Esophagus (tissue), 2 donors: ENCODE results near the gene NMRK2. TPM values are rescaled to one million over a fixed set of nuclear protein-coding genes. Genes with fewer than 3 reads are reported as not detected.
"Not testable (repeated sequence)": the region's sequence is repeated elsewhere in the genome, so short reads cannot be mapped to it uniquely, and the experiment has no call there.

ENCODE experiments used
- H3K27ac ChIP-seq, 2 donors: one replicate each; pipeline ENCODE4 v1.5.1; 2013; ENCODE audit warnings: low read depth in 2 of 2, mild to moderate bottlenecking in 2 of 2, inconsistent platforms in 1 of 2, low read length in 1 of 2, moderate library complexity in 1 of 2
- H3K27me3 ChIP-seq, 2 donors: one replicate each; pipeline ENCODE4 v1.6.1; 2013; ENCODE audit warnings: low read length in 2 of 2, control low read depth in 1 of 2, mild to moderate bottlenecking in 1 of 2; ENCODE audit not compliant: insufficient read depth in 2 of 2, control insufficient read depth in 1 of 2
- H3K36me3 ChIP-seq, 2 donors: one replicate each; pipeline ENCODE4 v1.6.1; 2013; ENCODE audit warnings: low read length in 1 of 2; ENCODE audit not compliant: control insufficient read depth in 2 of 2, insufficient read depth in 2 of 2
- H3K4me1 ChIP-seq, 2 donors: one replicate each; pipeline ENCODE4 v1.6.1; 2013; ENCODE audit warnings: low read length in 1 of 2; ENCODE audit not compliant: control insufficient read depth in 2 of 2, insufficient read depth in 2 of 2
- H3K4me3 ChIP-seq, 2 donors: one replicate each; pipeline ENCODE4 v1.5.1; 2013; ENCODE audit warnings: low read length in 2 of 2, mild to moderate bottlenecking in 2 of 2, low read depth in 1 of 2, moderate library complexity in 1 of 2
- H3K9me3 ChIP-seq, 2 donors: one replicate each; pipeline ENCODE4 v1.6.1; 2013; ENCODE audit warnings: mild to moderate bottlenecking in 2 of 2, low read depth in 1 of 2, low read length in 1 of 2, moderate library complexity in 1 of 2; ENCODE audit not compliant: control insufficient read depth in 2 of 2, insufficient read depth in 1 of 2
- WGBS, 2 donors: extraction: QIAGEN DNeasy Blood & Tissue Kit; methylation state at CpG; one replicate each; pipeline ENCODE4 v1.1.7; 2013; 5-methylcytosine and 5-hydroxymethylcytosine counted together
- polyA plus RNA-seq, 2 donors: library from polyadenylated mRNA; stranded (reverse); fragments of 200-250 nt; gene quantifications; one replicate each; pipeline ENCODE4 v1.2.3, GENCODE V29; 2013
- donor health status: healthy with polysubstance abuse.
- donor health status: Bipolar disorder and iron deficiency.

The NMRK2 gene
- polyA plus RNA-seq, 2 donors: 0.20 to 0.31 TPM

GRCh38 chr19:3931041-3931440 is 1.8 kb upstream of the NMRK2 start:
- Histone ChIP-seq H3K4me1 (peaks cover 0 to 2% of the 10 kb centered on the region in 2 donors), H3K27me3 (no peaks in the 10 kb centered on the region), H3K36me3 (no peaks in the 10 kb centered on the region), H3K9me3 (no peaks in the 10 kb centered on the region), H3K4me3 (no peak overlapping the region), H3K27ac (no peak overlapping the region)
- 53 to 56% methylated on average over 8 of the region's 8 CpGs for WGBS, 2 donors

DNA sequence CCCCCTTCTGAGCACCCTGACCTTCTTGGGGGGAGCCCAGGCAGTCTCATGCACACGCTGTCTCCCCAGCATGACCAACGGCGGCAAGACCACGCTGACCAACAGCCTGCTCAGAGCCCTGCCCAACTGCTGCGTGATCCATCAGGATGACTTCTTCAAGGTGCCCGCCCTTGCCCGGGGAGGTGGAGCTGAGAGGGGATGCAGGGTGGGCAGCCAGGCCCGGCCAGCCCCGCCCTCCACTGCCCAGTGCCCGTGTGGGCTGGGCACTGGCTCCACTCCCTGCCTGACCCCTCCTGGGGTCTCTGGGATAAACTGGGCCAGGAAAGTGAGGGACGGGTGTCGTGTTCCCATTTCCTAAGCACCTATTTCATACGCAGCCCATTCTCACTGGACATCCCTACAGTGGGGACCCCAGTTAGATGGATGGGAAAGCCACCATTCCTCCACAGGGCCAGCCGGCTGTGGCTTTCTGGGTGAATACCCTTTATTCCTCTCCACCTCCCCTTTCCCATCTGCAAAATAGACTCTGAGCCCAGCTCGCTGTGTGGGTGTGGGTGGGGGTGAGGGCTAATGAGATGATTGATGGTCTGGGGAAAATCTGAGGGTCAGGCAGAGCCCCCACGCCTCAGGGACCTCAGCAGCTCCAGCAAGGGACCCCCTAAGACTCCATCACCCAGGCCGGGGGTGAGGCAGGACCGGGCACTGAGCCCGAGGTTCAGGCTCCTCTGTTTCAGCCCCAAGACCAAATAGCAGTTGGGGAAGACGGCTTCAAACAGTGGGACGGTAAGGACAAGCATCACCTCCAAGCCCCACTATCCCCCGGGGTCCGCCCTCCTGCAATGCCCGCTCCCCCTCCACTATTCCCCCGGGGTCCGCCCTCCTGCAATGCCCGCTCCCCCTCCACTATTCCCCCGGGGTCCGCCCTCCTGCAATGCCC is 3.9 kb downstream of the NMRK2 start:
- H3K27ac ChIP-seq: no peak overlapping the region
- WGBS, 2 donors: 78 to 80% methylated on average over 26 to 27 of the region's 29 CpGs

GRCh38 chr19:3938300-3938950 is 5.6 kb downstream of the NMRK2 start:
- not testable (repeated sequence) for H3K27ac ChIP-seq, H3K36me3 ChIP-seq, H3K27me3 ChIP-seq, H3K9me3 ChIP-seq, H3K4me3 ChIP-seq, H3K4me1 ChIP-seq
- 88 to 90% methylated on average over 22 of the region's 22 CpGs for WGBS, 2 donors

More for the DNA sequence above, 3.9 kb downstream of the NMRK2 start:
- no peaks in the 10 kb centered on the region for H3K9me3 ChIP-seq
- peaks cover 0 to 2% of the 10 kb centered on the region in 2 donors for H3K4me1 ChIP-seq
- H3K27me3 ChIP-seq: no peaks in the 10 kb centered on the region
- H3K36me3 ChIP-seq: no peaks in the 10 kb centered on the region
- no peak overlapping the region for H3K4me3 ChIP-seq

GRCh38 chr19:3942790-3943409 is 10.0 kb downstream of the NMRK2 start:
- Histone ChIP-seq H3K27ac (no peak overlapping the region), H3K9me3 (no peaks in the 10 kb centered on the region), H3K4me1 (no peaks in the 10 kb centered on the region), H3K36me3 (no peaks in the 10 kb centered on the region), H3K27me3 (no peaks in the 10 kb centered on the region), H3K4me3 (no peak overlapping the region)
- 73 to 76% methylated on average over 8 of the region's 8 CpGs for WGBS, 2 donors

- WGBS, 2 donors: 73 to 78% methylated on average over 11 of the region's 11 CpGs
- no peaks in the 10 kb centered on the region for H3K9me3 ChIP-seq
- H3K27ac ChIP-seq: no peak overlapping the region
- H3K36me3 ChIP-seq: no peaks in the 10 kb centered on the region
- no peaks in the 10 kb centered on the region for H3K27me3 ChIP-seq
- no peak overlapping the region for H3K4me3 ChIP-seq
- no peaks in the 10 kb centered on the region for H3K4me1 ChIP-seq
These were observed 11.3 kb downstream of the NMRK2 start for GRCh38 chr19:3944018-3944721.

GRCh38 chr19:3945838-3946237 is 13.0 kb downstream of the NMRK2 start:
- H3K4me1 ChIP-seq: no peaks in the 10 kb centered on the region
- H3K27me3 ChIP-seq: no peaks in the 10 kb centered on the region
- no peaks in the 10 kb centered on the region for H3K9me3 ChIP-seq
- H3K27ac ChIP-seq: no peak overlapping the region
- H3K4me3 ChIP-seq: no peak overlapping the region
- no peaks in the 10 kb centered on the region for H3K36me3 ChIP-seq
- 43 to 53% methylated on average over 2 of the region's 2 CpGs for WGBS, 2 donors

DNA sequence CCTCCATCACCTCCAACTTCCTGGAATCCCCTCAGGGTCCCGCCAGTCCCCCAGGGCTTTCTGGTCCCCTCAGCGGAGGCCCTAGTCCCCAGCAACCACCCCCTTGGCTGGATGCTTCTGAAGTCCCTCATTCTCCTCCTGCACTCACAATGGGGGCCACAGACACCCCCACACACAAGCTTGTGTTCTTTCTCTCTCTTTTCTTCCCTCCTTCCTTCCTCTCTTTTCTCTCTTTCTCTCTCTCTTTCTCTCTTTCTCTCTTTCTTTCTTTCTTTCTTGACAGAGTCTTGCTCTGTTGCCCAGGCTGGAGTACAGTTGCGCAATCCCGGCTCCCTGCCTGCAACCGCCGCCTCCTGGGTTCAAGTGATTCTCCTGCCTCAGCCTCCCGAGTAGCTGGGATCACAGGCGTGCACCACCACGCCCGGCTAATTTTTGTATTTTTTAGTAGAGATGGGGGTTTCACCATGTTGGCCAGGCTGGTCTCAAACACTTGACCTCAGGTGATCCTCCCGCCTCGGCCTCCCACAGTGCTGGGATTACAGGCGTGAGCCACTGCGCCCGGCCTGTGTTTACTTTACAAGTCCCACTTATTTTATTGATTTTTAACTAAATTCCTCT is 14.6 kb downstream of the NMRK2 start:
- H3K9me3 ChIP-seq, H3K27ac ChIP-seq, H3K27me3 ChIP-seq, H3K36me3 ChIP-seq, H3K4me3 ChIP-seq, H3K4me1 ChIP-seq: not testable (repeated sequence)
- WGBS, 2 donors: 85 to 87% methylated on average over 15 of the region's 15 CpGs

DNA sequence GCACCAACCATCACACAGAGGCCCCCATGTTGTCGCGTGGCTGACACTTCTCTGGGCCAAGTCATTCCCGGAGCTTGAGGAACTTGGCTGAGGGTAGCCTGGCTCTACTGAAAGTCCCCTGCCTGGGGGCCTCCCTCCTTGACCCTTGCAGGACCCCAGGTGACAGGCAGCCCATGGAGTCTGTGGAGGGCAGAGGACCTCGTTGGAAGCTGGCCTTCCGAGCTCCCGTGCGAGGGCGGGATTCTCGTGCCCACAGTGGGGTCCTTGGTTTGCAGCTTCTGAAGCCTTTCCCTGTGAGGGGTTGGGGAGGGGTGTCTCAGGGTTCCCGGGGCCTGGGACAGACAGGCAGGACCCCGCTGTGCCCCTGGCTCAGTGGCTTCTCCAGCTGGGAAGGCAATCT is 16.4 kb downstream of the NMRK2 start:
- H3K4me1 ChIP-seq: no peaks in the 10 kb centered on the region
- H3K27me3 ChIP-seq: no peaks in the 10 kb centered on the region
- no peaks in the 10 kb centered on the region for H3K9me3 ChIP-seq
- 78 to 79% methylated on average over 11 of the region's 11 CpGs for WGBS, 2 donors
- no peak overlapping the region for H3K27ac ChIP-seq
- no peaks in the 10 kb centered on the region for H3K36me3 ChIP-seq
- no peak overlapping the region for H3K4me3 ChIP-seq
